ENCODE results near the gene CNRIP1. TPM values are rescaled to one million over a fixed set of nuclear protein-coding genes. Genes with fewer than 3 reads are reported as not detected.

Gene CNRIP1
- total RNA-seq, 2 experiments from 2014 or later = not detected

GRCh38 chr2:68250196-68250595, 69.6 kb downstream of the CNRIP1 start:
- Mint-ChIP-seq H3K27ac (peak overlapping the region; percentile 97), H3K36me3 (ENCODE audit: low read depth) (peaks cover 24% of the 10 kb centered on the region), H3K4me1 (peaks cover 27% of the 10 kb centered on the region), H3K4me3 (peak overlapping the region; percentile 98), H3K9me3 (ENCODE audit: low read depth) (no peaks in the 10 kb centered on the region), H3K27me3 (no peaks in the 10 kb centered on the region)
- POLR2A ChIA-PET = interaction anchor here (0.6 to 1.1 kb wide), 4 partner anchors 22 to 618 kb away, joined by 3 to 4 read pairs (median 4); partner anchors contain the start of gene PNO1
- CTCF ChIA-PET = interaction anchor here (0.8 to 2.2 kb wide), 13 partner anchors 13 to 128 kb away, joined by 3 to 13 read pairs (median 4); no protein-coding TSS in a partner anchor
- ATAC-seq (no peak), DNase-seq (no peak)
- intact Hi-C loops (cut with DNase I, micrococcal nuclease) = loop anchor here (2.0 to 10.0 kb wide), 9 partner anchors 13 to 1997 kb away; partner anchors contain the start of genes C1D (in 1 of the 2), ETAA1 (in 1 of the 2), PCBP1 (in 1 of the 2) and TIA1 (in 1 of the 2)

GRCh38 chr2:68248806-68249205, 70.9 kb downstream of the CNRIP1 start:
- intact Hi-C loops (cut with DNase I, micrococcal nuclease) = loop anchor here in 1 of 2 experiments (1.0 kb wide), 1 partner anchor 9 kb away; no protein-coding TSS in a partner anchor
- DNase-seq (no peak), ATAC-seq (no peak)
- H3K4me3 Mint-ChIP-seq = no peak overlapping the region
- H3K4me1 Mint-ChIP-seq = peaks cover 15% of the 10 kb centered on the region
- peaks cover 24% of the 10 kb centered on the region for H3K36me3 Mint-ChIP-seq (ENCODE audit: low read depth)
- ChIA-PET CTCF (interaction anchor here (0.6 to 0.8 kb wide), 2 partner anchors 217 to 827 kb away, joined by 3 read pairs; no protein-coding TSS in a partner anchor), POLR2A (no interaction called here)
- no peaks in the 10 kb centered on the region for H3K9me3 Mint-ChIP-seq (ENCODE audit: low read depth)
- H3K27me3 Mint-ChIP-seq = no peaks in the 10 kb centered on the region
- H3K27ac Mint-ChIP-seq = no peak overlapping the region

- no peak for DNase-seq
- no peak overlapping the region for H3K27ac Mint-ChIP-seq
- peaks cover 10% of the 10 kb centered on the region for H3K4me1 Mint-ChIP-seq
- ChIA-PET POLR2A (no interaction called here), CTCF (interaction anchor here (0.6 to 0.8 kb wide), 2 partner anchors 217 to 827 kb away, joined by 3 read pairs; no protein-coding TSS in a partner anchor)
- intact Hi-C loops (cut with DNase I, micrococcal nuclease) = loop anchor here in 1 of 2 experiments (1.0 kb wide), 1 partner anchor 8 kb away; no protein-coding TSS in a partner anchor
- no peak for ATAC-seq
- H3K4me3 Mint-ChIP-seq = no peak overlapping the region
- H3K36me3 Mint-ChIP-seq (ENCODE audit: low read depth) = peaks cover 24% of the 10 kb centered on the region
- H3K27me3 Mint-ChIP-seq = no peaks in the 10 kb centered on the region
- H3K9me3 Mint-ChIP-seq (ENCODE audit: low read depth) = no peaks in the 10 kb centered on the region
These were observed 71.4 kb downstream of the CNRIP1 start for GRCh38 chr2:68248361-68248760.

- Mint-ChIP-seq H3K36me3 (ENCODE audit: low read depth) (peaks cover 25% of the 10 kb centered on the region), H3K27ac (no peak overlapping the region), H3K4me3 (no peak overlapping the region), H3K9me3 (ENCODE audit: low read depth) (no peaks in the 10 kb centered on the region), H3K27me3 (no peaks in the 10 kb centered on the region), H3K4me1 (peaks cover 19% of the 10 kb centered on the region)
- intact Hi-C loops (cut with DNase I, micrococcal nuclease) = no loop called here
- CTCF ChIA-PET = interaction anchor here (0.7 to 1.6 kb wide), 6 partner anchors 10 to 141 kb away, joined by 3 to 5 read pairs (median 4); no protein-coding TSS in a partner anchor
- ATAC-seq = no peak
- no peak for DNase-seq
- POLR2A ChIA-PET = interaction anchor here (0.6 kb wide), 1 partner anchor 9 kb away, joined by 3 read pairs; no protein-coding TSS in a partner anchor
These were observed 73.4 kb downstream of the CNRIP1 start for GRCh38 chr2:68246396-68246795.

- DNase-seq = no peak
- Mint-ChIP-seq H3K4me3 (no peak overlapping the region), H3K4me1 (peaks cover 27% of the 10 kb centered on the region), H3K27me3 (no peaks in the 10 kb centered on the region), H3K27ac (no peak overlapping the region), H3K36me3 (ENCODE audit: low read depth) (peaks cover 19% of the 10 kb centered on the region), H3K9me3 (ENCODE audit: low read depth) (no peaks in the 10 kb centered on the region)
- ATAC-seq = no peak
- ChIA-PET POLR2A (no interaction called here), CTCF (interaction anchor here (0.7 to 2.9 kb wide), 7 partner anchors 27 to 140 kb away, joined by 3 to 13 read pairs (median 4); no protein-coding TSS in a partner anchor)
- intact Hi-C loops (cut with DNase I, micrococcal nuclease) = no loop called here
These were observed 74.1 kb downstream of the CNRIP1 start for GRCh38 chr2:68245672-68246071.

GRCh38 chr2:68245066-68245465, 74.7 kb downstream of the CNRIP1 start:
- no peak overlapping the region for H3K4me3 Mint-ChIP-seq
- POLR2A ChIA-PET = no interaction called here
- CTCF ChIA-PET = interaction anchor here (1.2 to 2.9 kb wide), 5 partner anchors 26 to 123 kb away, joined by 4 to 13 read pairs (median 10); no protein-coding TSS in a partner anchor
- no peak for ATAC-seq
- intact Hi-C loops (cut with DNase I, micrococcal nuclease) = no loop called here
- H3K4me1 Mint-ChIP-seq = peaks cover 29% of the 10 kb centered on the region
- DNase-seq = no peak
- H3K27ac Mint-ChIP-seq = no peak overlapping the region
- no peaks in the 10 kb centered on the region for H3K27me3 Mint-ChIP-seq
- H3K36me3 Mint-ChIP-seq (ENCODE audit: low read depth) = peaks cover 19% of the 10 kb centered on the region
- no peaks in the 10 kb centered on the region for H3K9me3 Mint-ChIP-seq (ENCODE audit: low read depth)

GRCh38 chr2:68244456-68244855, 75.3 kb downstream of the CNRIP1 start:
- CTCF ChIA-PET = interaction anchor here (0.7 to 2.9 kb wide), 7 partner anchors 15 to 122 kb away, joined by 3 to 13 read pairs (median 9); no protein-coding TSS in a partner anchor
- Mint-ChIP-seq H3K27me3 (no peaks in the 10 kb centered on the region), H3K36me3 (ENCODE audit: low read depth) (peaks cover 14% of the 10 kb centered on the region), H3K27ac (no peak overlapping the region), H3K4me1 (peaks cover 29% of the 10 kb centered on the region), H3K9me3 (ENCODE audit: low read depth) (no peaks in the 10 kb centered on the region), H3K4me3 (no peak overlapping the region)
- POLR2A ChIA-PET = no interaction called here
- intact Hi-C loops (cut with DNase I, micrococcal nuclease) = no loop called here
- DNase-seq = no peak
- no peak for ATAC-seq

Other genes starting within 250 kb of the CNRIP1 start
- gene PNO1, start 162.1 kb downstream of the CNRIP1 start, total RNA-seq = 10 to 100 TPM; 15.7 to 20.5 TPM
- gene PPP3R1, start 67.4 kb downstream of the CNRIP1 start, total RNA-seq = 10 to 100 TPM; 75.1 to 82.4 TPM
- gene PLEK, start 45.3 kb upstream of the CNRIP1 start, total RNA-seq = under 1 TPM; 0.60 to 0.89 TPM
- gene FBXO48, start 147.3 kb upstream of the CNRIP1 start, total RNA-seq = 1 to 10 TPM; 2.0 to 2.4 TPM
- gene APLF, start 147.6 kb upstream of the CNRIP1 start, total RNA-seq = 1 to 10 TPM; 2.5 to 4.3 TPM